RWPE2 (cell line): Measurements from ENCODE around the gene SOCS1.

Experiments used
- ATAC-seq: fragments of 200-7000 bp; cut with Tn5 transposase; 3 replicates; pipeline ENCODE4 v1.9.1; 2021; ENCODE audit warnings: low read depth
- DNase-seq: peaks from one replicate; pipeline ENCODE4 v3.0.0-alpha.2; 2020; ENCODE audit warnings: low spot score
- H3K27ac ChIP-seq: fragments of 450-650 bp; 2 replicates; pipeline ENCODE4 v1.5.1; 2017; ENCODE audit warnings: mild to moderate bottlenecking; ENCODE audit not compliant: poor library complexity, severe bottlenecking
- H3K27me3 ChIP-seq: fragments of 250-450 bp; sonication (Bioruptor Pico); 2 replicates; pipeline ENCODE4 v1.5.1; 2021; ENCODE audit warnings: mild to moderate bottlenecking, moderate library complexity; ENCODE audit not compliant: insufficient read depth, poor library complexity, severe bottlenecking
- H3K36me3 ChIP-seq: fragments of 250-450 bp; sonication (Bioruptor Pico); 2 replicates; pipeline ENCODE4 v1.5.1; 2020; ENCODE audit warnings: low read depth, mild to moderate bottlenecking, moderate library complexity
- H3K4me1 ChIP-seq: fragments of 250-450 bp; sonication (Bioruptor Pico); 2 replicates; pipeline ENCODE4 v1.5.1; 2021; ENCODE audit warnings: mild to moderate bottlenecking, moderate library complexity; ENCODE audit not compliant: insufficient read depth, poor library complexity, severe bottlenecking
- H3K4me3 ChIP-seq: fragments of 250-450 bp; sonication (Bioruptor Pico); 2 replicates; pipeline ENCODE4 v1.5.1; 2021; ENCODE audit warnings: mild to moderate bottlenecking, moderate library complexity; ENCODE audit not compliant: severe bottlenecking
- H3K9me3 ChIP-seq: fragments of 250-450 bp; sonication (Bioruptor Pico); 2 replicates; pipeline ENCODE4 v1.5.1; 2021; ENCODE audit warnings: mild to moderate bottlenecking, moderate library complexity; ENCODE audit not compliant: severe bottlenecking
- TF ChIP-seq, protein P1 (sequence below): fragments of 450-650 bp; IDR thresholded peaks from one replicate; pipeline ENCODE4 v1.5.1; 2017; ENCODE audit warnings: mild to moderate bottlenecking, moderate library complexity; ENCODE audit not compliant: poor library complexity, severe bottlenecking

The SOCS1 gene

DNA sequence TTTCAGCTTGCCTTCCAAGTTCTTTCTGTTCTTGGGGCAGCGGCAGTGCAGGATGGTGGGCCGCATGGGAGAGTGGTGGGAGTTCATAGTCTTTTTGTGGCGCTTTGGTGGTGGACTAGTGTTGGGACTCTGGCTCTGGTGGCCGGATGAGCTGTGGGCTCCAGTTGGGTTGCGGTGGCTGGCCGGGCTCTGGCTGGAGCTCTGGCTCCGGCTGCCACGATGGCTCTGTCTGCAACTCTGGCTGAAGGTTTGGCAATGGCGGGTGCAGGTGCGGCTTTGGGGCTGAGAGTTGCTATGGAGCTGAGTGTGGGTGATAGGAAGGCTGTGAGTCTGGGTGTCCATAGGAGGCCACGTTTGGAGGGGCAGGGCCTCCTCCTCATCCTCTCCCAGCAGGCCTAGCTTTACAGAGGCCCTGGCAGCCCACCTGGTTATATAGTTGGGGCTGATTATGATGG lies 12.9 kb upstream of the SOCS1 start, which contains the start of gene TNP2:
TSS of gene TNP2 (minus strand) at position 405 of the 455 bp plus-strand sequence. CDS start at position 342, 63 bp downstream.
- Histone ChIP-seq H3K4me3 (no peak within 1 kb of the TSS), H3K9me3 (no peaks in the 10 kb centered on the region), H3K36me3 (no peaks in the 10 kb centered on the region), H3K4me1 (peaks cover 3% of the 10 kb centered on the region), H3K27ac (no peak within 1 kb of the TSS), H3K27me3 (no peaks in the 10 kb centered on the region)
- TF ChIP-seq, protein P1, sequence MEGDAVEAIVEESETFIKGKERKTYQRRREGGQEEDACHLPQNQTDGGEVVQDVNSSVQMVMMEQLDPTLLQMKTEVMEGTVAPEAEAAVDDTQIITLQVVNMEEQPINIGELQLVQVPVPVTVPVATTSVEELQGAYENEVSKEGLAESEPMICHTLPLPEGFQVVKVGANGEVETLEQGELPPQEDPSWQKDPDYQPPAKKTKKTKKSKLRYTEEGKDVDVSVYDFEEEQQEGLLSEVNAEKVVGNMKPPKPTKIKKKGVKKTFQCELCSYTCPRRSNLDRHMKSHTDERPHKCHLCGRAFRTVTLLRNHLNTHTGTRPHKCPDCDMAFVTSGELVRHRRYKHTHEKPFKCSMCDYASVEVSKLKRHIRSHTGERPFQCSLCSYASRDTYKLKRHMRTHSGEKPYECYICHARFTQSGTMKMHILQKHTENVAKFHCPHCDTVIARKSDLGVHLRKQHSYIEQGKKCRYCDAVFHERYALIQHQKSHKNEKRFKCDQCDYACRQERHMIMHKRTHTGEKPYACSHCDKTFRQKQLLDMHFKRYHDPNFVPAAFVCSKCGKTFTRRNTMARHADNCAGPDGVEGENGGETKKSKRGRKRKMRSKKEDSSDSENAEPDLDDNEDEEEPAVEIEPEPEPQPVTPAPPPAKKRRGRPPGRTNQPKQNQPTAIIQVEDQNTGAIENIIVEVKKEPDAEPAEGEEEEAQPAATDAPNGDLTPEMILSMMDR, result no peak
- ATAC-seq (no peak), DNase-seq (no peak)

DNA sequence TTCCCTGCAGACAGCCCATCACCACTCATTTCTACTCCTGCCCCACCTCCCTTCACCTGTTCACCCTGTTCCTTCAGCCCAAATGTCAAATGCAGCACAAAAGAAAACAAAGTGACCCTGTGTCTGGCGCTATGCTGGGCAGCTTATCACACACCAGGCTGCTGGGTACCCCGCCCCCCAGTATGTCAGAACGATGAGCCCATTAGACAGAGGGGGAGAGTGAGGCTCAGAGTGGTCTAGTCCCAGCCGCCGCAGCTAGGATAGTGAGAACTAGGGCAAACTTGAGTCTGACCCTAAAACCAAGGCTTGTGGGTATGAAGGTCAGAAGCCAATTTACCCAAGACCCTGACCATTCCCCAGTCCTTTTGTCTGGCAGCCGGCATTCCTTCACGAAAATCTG lies 9.1 kb upstream of the SOCS1 start:
- Histone ChIP-seq H3K4me1 (no peaks in the 10 kb centered on the region), H3K36me3 (no peaks in the 10 kb centered on the region), H3K27me3 (no peaks in the 10 kb centered on the region), H3K9me3 (no peaks in the 10 kb centered on the region), H3K27ac (no peak overlapping the region), H3K4me3 (no peak overlapping the region)
- TF ChIP-seq, protein P1, result no peak
- DNase-seq (no peak), ATAC-seq (no peak)

DNA sequence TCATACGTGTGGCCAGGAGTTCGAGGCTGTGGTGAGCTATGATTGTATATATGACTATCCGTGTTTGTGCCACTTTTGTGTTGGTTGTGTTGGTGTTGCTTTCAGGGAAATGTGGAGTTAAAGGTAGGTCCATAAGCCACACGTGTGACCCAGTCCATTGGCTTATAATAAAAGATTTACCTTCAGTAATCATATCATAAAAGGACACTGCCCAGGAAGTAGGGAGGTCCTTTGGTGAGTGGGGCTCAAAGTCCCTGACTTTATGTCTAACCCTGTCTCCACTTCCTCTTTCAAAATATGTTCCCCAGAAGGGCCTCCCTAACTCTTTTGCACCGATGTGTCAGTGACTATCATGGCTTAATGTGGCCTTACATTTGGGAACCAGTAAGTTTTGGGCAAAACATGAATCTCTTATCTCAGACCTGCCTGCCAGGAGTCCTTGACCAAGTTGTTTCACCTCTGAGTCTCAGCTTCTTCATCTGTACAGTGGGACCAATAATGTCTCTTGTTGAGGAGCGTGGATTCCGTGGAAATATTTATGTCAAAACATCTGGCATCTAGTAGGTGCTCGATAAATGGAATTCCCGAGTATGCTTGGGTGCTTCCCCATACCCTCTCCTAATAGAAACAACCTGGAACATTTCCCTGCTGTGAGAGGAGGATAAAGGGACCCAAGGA lies 8.3 kb upstream of the SOCS1 start:
- TF ChIP-seq, protein P1, result no peak
- DNase-seq (no peak), ATAC-seq (no peak)
- Histone ChIP-seq H3K4me3 (no peak overlapping the region), H3K27me3 (no peaks in the 10 kb centered on the region), H3K36me3 (no peaks in the 10 kb centered on the region), H3K9me3 (no peaks in the 10 kb centered on the region), H3K27ac (no peak overlapping the region), H3K4me1 (no peaks in the 10 kb centered on the region)

DNA sequence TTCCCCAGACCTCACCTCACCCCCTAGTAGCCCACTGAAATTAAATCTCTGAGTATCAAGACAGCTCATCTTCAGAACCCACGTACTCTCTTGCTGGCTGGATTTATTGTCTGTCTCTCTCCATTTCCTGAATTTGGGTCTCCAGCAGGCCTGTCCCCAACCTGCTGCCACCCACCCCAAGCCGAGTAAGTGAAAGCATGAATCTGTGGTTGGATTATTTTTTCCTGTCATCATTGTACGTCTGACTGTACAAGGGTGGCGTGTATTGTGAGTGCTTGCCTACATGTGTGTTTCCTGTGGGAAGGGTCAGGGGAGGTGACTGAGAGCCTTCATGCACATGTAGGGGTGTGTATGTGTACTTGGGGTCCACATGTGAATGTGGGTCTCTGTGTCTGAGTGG lies 7.7 kb upstream of the SOCS1 start:
- no peak overlapping the region for H3K27ac ChIP-seq
- H3K9me3 ChIP-seq, result no peaks in the 10 kb centered on the region
- H3K36me3 ChIP-seq, result no peaks in the 10 kb centered on the region
- H3K4me3 ChIP-seq, result no peak overlapping the region
- ATAC-seq, result no peak
- TF ChIP-seq, protein P1, result no peak
- H3K4me1 ChIP-seq, result no peaks in the 10 kb centered on the region
- no peak for DNase-seq
- H3K27me3 ChIP-seq, result no peaks in the 10 kb centered on the region

DNA sequence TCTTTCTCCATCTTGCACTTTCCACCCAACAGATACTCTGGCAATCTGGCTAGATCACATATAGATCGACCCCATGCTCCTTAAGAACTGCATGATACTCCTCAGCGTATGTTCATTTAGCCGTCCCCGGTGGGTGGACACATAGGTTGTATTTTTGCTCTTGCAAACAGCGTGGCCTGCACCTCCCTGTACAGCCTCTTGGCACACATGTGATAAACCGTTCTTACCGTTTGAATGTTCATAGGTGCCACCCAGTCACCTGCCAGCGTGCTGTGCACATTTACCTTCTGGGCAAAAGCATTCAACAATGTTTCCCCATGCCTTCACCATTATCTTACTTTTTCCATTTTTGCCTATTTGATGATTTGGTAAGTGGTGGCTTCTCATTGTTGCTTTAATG lies 6.9 kb upstream of the SOCS1 start:
- Histone ChIP-seq H3K4me1 (no peaks in the 10 kb centered on the region), H3K36me3 (no peaks in the 10 kb centered on the region), H3K4me3 (no peak overlapping the region), H3K27ac (no peak overlapping the region), H3K27me3 (no peaks in the 10 kb centered on the region), H3K9me3 (no peaks in the 10 kb centered on the region)
- TF ChIP-seq, protein P1, result no peak
- ATAC-seq (no peak), DNase-seq (no peak)
